ENCODE data around the gene SMAD9.

DNA sequence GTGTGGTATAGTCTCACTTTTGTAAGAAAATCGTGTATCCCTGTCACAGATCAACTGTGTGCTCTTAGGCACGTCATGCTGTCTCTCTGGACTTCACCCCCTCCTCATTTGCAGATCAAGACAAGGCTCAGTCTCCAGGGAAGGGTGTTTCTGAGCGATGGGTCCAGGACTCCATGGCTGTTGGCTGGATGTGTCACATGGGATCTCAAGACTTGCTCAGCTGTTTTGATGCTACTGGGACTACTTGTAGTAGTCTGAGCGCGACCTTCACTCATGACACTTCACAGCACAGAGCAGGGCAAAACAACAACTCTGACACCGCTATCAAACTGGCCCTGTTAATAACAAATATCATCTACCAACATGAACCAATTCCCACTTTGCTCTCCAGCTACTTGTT lies 36.2 kb downstream of the SMAD9 start:
- TF ChIP-seq, protein P1, sequence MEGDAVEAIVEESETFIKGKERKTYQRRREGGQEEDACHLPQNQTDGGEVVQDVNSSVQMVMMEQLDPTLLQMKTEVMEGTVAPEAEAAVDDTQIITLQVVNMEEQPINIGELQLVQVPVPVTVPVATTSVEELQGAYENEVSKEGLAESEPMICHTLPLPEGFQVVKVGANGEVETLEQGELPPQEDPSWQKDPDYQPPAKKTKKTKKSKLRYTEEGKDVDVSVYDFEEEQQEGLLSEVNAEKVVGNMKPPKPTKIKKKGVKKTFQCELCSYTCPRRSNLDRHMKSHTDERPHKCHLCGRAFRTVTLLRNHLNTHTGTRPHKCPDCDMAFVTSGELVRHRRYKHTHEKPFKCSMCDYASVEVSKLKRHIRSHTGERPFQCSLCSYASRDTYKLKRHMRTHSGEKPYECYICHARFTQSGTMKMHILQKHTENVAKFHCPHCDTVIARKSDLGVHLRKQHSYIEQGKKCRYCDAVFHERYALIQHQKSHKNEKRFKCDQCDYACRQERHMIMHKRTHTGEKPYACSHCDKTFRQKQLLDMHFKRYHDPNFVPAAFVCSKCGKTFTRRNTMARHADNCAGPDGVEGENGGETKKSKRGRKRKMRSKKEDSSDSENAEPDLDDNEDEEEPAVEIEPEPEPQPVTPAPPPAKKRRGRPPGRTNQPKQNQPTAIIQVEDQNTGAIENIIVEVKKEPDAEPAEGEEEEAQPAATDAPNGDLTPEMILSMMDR (conservative IDR thresholded peaks at IDR 0.05; ENCODE audit: low read length), result no peak
- TF ChIP-seq EZH2phosphoT487 (IDR thresholded peaks at IDR 0.05; ENCODE audit: borderline replicate concordance), result no peak
